ENCODE measurements around the gene CACNA1I. TPM values are rescaled to one million over a fixed set of nuclear protein-coding genes. Genes with fewer than 3 reads are reported as not detected.

Gene CACNA1I
- total RNA-seq, 1 donor from 2014 or later: 0.03 TPM

GRCh38 chr22:39613549-39613921 is 43.0 kb downstream of the CACNA1I start:
- no peak overlapping the region for H3K4me3 Mint-ChIP-seq (ENCODE audit: unreplicated experiment)
- H3K27ac Mint-ChIP-seq (ENCODE audit: unreplicated experiment): no peak overlapping the region
- no peaks in the 10 kb centered on the region for H3K9me3 Mint-ChIP-seq (ENCODE audit: unreplicated experiment)
- DNase-seq (ENCODE audit: extremely low spot score, unreplicated experiment): no peak
- no peaks in the 10 kb centered on the region for H3K36me3 Mint-ChIP-seq (ENCODE audit: unreplicated experiment)
- H3K27me3 Mint-ChIP-seq (ENCODE audit: unreplicated experiment): peaks cover 42% of the 10 kb centered on the region
- H3K4me1 Mint-ChIP-seq (ENCODE audit: unreplicated experiment): no peaks in the 10 kb centered on the region
- TF ChIP-seq, protein P1, sequence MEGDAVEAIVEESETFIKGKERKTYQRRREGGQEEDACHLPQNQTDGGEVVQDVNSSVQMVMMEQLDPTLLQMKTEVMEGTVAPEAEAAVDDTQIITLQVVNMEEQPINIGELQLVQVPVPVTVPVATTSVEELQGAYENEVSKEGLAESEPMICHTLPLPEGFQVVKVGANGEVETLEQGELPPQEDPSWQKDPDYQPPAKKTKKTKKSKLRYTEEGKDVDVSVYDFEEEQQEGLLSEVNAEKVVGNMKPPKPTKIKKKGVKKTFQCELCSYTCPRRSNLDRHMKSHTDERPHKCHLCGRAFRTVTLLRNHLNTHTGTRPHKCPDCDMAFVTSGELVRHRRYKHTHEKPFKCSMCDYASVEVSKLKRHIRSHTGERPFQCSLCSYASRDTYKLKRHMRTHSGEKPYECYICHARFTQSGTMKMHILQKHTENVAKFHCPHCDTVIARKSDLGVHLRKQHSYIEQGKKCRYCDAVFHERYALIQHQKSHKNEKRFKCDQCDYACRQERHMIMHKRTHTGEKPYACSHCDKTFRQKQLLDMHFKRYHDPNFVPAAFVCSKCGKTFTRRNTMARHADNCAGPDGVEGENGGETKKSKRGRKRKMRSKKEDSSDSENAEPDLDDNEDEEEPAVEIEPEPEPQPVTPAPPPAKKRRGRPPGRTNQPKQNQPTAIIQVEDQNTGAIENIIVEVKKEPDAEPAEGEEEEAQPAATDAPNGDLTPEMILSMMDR (IDR thresholded peaks at IDR 0.05): no peak

DNA sequence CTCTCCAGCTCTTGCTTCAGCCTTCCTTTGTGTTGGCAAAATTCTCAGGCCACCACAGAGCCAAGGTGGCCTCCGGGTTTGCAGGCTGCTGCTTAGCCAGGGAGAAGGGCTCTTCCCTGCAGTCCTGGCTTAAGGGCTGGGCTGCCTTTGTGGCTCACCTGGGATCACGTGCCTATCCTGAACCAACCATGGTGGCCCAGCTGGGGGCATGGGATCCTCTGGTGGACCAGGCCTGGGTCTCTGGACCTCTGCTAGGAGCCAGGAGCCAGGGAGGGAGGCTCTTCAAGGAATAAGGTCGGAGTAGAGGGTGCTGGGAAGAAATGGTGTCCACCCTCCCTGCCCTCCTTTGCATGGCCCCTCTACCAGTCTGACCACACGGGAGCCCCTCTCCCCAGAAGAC is 43.9 kb downstream of the CACNA1I start:
- TF ChIP-seq, protein P1 (IDR thresholded peaks at IDR 0.05): no peak
- Mint-ChIP-seq H3K9me3 (ENCODE audit: unreplicated experiment) (no peaks in the 10 kb centered on the region), H3K27ac (ENCODE audit: unreplicated experiment) (no peak overlapping the region), H3K4me1 (ENCODE audit: unreplicated experiment) (no peaks in the 10 kb centered on the region), H3K36me3 (ENCODE audit: unreplicated experiment) (no peaks in the 10 kb centered on the region), H3K27me3 (ENCODE audit: unreplicated experiment) (peaks cover 36% of the 10 kb centered on the region), H3K4me3 (ENCODE audit: unreplicated experiment) (no peak overlapping the region)
- DNase-seq (ENCODE audit: extremely low spot score, unreplicated experiment): no peak

GRCh38 chr22:39616051-39616450 is 45.5 kb downstream of the CACNA1I start:
- H3K36me3 Mint-ChIP-seq (ENCODE audit: unreplicated experiment): no peaks in the 10 kb centered on the region

DNA sequence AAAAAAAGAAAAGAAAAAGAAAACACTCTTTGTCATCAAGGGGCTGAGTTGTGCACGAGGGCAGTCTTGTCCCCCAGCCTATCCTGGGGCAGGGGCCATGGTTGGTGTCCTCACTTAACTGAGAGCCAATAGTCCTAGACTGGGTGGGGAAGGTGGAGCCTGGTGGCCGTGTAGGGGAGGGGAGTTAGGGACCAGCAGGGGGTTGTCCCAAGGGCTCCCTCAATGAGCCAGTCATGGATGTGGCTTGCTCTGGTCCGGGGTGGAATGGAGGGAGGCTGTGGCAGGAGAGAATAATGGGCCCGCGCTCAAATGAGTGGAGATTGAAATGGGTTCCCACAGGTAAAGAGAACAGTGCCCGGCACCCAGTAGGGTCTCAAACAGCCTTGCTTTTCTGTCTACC is 46.2 kb downstream of the CACNA1I start:
- Mint-ChIP-seq H3K27me3 (ENCODE audit: unreplicated experiment) (peaks cover 23% of the 10 kb centered on the region), H3K4me1 (ENCODE audit: unreplicated experiment) (no peaks in the 10 kb centered on the region), H3K36me3 (ENCODE audit: unreplicated experiment) (no peaks in the 10 kb centered on the region), H3K9me3 (ENCODE audit: unreplicated experiment) (no peaks in the 10 kb centered on the region), H3K27ac (ENCODE audit: unreplicated experiment) (no peak overlapping the region), H3K4me3 (ENCODE audit: unreplicated experiment) (no peak overlapping the region)
- TF ChIP-seq, protein P1 (IDR thresholded peaks at IDR 0.05): no peak
- DNase-seq (ENCODE audit: extremely low spot score, unreplicated experiment): no peak

More at GRCh38 chr22:39616051-39616450, 45.5 kb downstream of the CACNA1I start:
- Mint-ChIP-seq H3K27me3 (ENCODE audit: unreplicated experiment) (peaks cover 23% of the 10 kb centered on the region), H3K4me1 (ENCODE audit: unreplicated experiment) (no peaks in the 10 kb centered on the region), H3K9me3 (ENCODE audit: unreplicated experiment) (no peaks in the 10 kb centered on the region), H3K27ac (ENCODE audit: unreplicated experiment) (no peak overlapping the region), H3K4me3 (ENCODE audit: unreplicated experiment) (no peak overlapping the region)
- TF ChIP-seq, protein P1 (IDR thresholded peaks at IDR 0.05): no peak
- DNase-seq (ENCODE audit: extremely low spot score, unreplicated experiment): no peak

- no peak for DNase-seq (ENCODE audit: extremely low spot score, unreplicated experiment)
- Mint-ChIP-seq H3K4me1 (ENCODE audit: unreplicated experiment) (no peaks in the 10 kb centered on the region), H3K4me3 (ENCODE audit: unreplicated experiment) (no peak overlapping the region), H3K9me3 (ENCODE audit: unreplicated experiment) (no peaks in the 10 kb centered on the region), H3K27ac (ENCODE audit: unreplicated experiment) (no peak overlapping the region), H3K27me3 (ENCODE audit: unreplicated experiment) (peaks cover 23% of the 10 kb centered on the region), H3K36me3 (ENCODE audit: unreplicated experiment) (no peaks in the 10 kb centered on the region)
- TF ChIP-seq, protein P1 (IDR thresholded peaks at IDR 0.05): no peak
These were observed 46.8 kb downstream of the CACNA1I start for GRCh38 chr22:39617342-39617741.
